ENCODE results near the gene GJB4.

DNA sequence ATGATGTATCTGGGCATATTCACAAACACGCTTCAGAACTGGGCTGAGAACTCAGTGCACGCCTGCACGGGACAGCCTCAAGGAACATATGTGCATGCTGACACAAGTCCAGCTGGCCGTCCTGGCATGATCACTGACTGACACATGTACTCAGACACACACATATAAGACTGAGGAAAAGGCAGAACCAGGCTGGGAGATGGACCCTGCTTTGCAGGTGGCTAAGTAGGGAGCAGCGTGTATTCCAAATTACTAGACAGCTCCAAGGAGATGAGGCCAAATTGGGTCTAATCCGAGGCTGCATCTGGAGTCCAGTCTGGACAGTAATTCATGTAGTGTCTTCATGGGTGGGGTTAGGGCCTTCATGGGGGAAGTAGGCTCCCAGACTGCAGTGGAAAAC, 46.1 kb upstream of the GJB4 start:
- TF ChIP-seq, protein P1, sequence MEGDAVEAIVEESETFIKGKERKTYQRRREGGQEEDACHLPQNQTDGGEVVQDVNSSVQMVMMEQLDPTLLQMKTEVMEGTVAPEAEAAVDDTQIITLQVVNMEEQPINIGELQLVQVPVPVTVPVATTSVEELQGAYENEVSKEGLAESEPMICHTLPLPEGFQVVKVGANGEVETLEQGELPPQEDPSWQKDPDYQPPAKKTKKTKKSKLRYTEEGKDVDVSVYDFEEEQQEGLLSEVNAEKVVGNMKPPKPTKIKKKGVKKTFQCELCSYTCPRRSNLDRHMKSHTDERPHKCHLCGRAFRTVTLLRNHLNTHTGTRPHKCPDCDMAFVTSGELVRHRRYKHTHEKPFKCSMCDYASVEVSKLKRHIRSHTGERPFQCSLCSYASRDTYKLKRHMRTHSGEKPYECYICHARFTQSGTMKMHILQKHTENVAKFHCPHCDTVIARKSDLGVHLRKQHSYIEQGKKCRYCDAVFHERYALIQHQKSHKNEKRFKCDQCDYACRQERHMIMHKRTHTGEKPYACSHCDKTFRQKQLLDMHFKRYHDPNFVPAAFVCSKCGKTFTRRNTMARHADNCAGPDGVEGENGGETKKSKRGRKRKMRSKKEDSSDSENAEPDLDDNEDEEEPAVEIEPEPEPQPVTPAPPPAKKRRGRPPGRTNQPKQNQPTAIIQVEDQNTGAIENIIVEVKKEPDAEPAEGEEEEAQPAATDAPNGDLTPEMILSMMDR (IDR thresholded peaks at IDR 0.05; ENCODE audit: poor library complexity, severe bottlenecking): no peak
- TF ChIP-seq RAD21 (conservative IDR thresholded peaks at IDR 0.05) (no peak), SMC3 (conservative IDR thresholded peaks at IDR 0.05; ENCODE audit: poor library complexity) (no peak), EP300 (conservative IDR thresholded peaks at IDR 0.05; ENCODE audit: poor library complexity, severe bottlenecking) (no peak), EZH2 (IDR thresholded peaks at IDR 0.05; ENCODE audit: borderline replicate concordance, insufficient read depth, low read length, poor library complexity, severe bottlenecking) (no peak), MXI1 (conservative IDR thresholded peaks at IDR 0.05; ENCODE audit: poor library complexity, severe bottlenecking) (no peak), TAF1 (IDR thresholded peaks at IDR 0.05; ENCODE audit: low read depth) (no peak)
- TF ChIP-seq, protein P2, sequence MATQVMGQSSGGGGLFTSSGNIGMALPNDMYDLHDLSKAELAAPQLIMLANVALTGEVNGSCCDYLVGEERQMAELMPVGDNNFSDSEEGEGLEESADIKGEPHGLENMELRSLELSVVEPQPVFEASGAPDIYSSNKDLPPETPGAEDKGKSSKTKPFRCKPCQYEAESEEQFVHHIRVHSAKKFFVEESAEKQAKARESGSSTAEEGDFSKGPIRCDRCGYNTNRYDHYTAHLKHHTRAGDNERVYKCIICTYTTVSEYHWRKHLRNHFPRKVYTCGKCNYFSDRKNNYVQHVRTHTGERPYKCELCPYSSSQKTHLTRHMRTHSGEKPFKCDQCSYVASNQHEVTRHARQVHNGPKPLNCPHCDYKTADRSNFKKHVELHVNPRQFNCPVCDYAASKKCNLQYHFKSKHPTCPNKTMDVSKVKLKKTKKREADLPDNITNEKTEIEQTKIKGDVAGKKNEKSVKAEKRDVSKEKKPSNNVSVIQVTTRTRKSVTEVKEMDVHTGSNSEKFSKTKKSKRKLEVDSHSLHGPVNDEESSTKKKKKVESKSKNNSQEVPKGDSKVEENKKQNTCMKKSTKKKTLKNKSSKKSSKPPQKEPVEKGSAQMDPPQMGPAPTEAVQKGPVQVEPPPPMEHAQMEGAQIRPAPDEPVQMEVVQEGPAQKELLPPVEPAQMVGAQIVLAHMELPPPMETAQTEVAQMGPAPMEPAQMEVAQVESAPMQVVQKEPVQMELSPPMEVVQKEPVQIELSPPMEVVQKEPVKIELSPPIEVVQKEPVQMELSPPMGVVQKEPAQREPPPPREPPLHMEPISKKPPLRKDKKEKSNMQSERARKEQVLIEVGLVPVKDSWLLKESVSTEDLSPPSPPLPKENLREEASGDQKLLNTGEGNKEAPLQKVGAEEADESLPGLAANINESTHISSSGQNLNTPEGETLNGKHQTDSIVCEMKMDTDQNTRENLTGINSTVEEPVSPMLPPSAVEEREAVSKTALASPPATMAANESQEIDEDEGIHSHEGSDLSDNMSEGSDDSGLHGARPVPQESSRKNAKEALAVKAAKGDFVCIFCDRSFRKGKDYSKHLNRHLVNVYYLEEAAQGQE (IDR thresholded peaks at IDR 0.05; ENCODE audit: borderline replicate concordance): no peak
